Measurements from ENCODE around the gene SIGLEC12.

DNA sequence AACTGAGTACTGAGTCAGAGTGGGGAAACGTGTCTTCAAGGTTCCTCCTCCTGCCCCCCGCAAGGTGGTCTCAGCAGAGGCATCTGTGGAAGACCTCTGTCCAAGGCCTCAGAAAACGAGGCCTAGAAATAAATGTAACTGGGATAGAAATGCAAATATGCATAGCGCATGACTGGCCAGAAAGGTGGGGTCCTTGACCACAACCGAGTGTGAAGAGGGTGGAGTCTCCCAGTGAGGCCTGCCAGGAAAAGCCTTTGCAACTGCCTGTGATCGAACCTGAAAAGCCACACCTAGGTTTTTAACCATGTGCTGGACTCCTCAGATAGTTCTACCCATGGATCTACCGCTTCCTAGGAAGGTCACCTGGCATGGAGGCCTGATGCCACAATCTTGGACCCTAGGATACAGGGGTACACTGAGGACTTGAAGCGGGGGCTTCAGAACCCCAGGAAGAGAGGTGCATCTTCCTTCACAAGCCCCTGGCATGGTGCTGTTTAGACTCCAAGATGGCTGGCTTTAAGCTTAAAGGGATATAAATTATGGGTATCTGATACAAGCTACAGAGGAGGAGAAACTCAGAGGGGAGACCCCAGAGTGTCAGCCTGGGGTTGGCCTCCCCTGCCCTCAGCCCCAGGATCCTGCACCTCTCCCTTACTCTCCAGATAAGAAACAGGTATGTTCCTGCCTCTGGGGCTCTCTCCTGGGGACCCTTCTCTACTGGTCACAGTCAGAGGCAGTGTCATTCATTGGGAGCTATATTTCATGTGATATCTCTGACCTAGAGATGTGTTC, 48.1 kb upstream of the SIGLEC12 start:
- TF ChIP-seq CTCF (IDR thresholded peaks at IDR 0.05 in 4 of 5, conservative IDR thresholded peaks at IDR 0.05 in 1 of 5) (no peak), POLR2A (IDR thresholded peaks at IDR 0.05) (no peak)

Measured in gastrocnemius medialis (tissue), 4 donors.